Middle frontal gyrus (tissue), 1 donor: Measurements from ENCODE around the gene PNO1.
"Not testable (repeated sequence)": the region's sequence is repeated elsewhere in the genome, so short reads cannot be mapped to it uniquely, and the experiment has no call there.

ENCODE experiments used
- DNase-seq: peaks from one replicate; pipeline ENCODE4 v3.0.0-alpha.2; 2015; ENCODE audit warnings: low spot score; ENCODE audit errors: extremely low spot score

Gene PNO1

GRCh38 chr2:68157402-68158133 is at the start of gene PNO1:
Gene PNO1, plus strand, starts transcription at chr2:68157888. Its CDS starts 47 bp downstream, at chr2:68157935.
- DNase-seq = peak; percentile 87

DNA sequence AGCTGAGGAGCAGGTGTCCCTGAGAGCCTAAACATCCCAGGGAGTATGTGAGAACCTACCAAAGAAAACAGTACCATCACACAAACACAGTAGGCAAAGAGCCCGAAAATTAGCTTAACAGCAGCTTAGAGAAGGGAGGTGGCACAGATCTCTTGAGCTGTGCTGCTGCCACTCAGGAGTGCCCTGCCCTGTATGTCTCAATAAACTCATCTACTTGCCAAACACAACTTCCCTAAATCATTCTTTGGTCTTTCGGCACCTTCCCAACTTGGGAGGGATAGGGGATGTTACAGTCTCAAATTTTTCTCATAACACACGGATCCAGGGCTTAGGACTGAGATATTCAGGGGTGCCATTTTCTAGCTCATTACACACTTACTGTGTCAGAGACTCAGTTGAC is 49.6 kb upstream of the PNO1 start:
- DNase-seq = no peak

- no peak for DNase-seq
These were observed 47.6 kb upstream of the PNO1 start for GRCh38 chr2:68110102-68110501.

DNA sequence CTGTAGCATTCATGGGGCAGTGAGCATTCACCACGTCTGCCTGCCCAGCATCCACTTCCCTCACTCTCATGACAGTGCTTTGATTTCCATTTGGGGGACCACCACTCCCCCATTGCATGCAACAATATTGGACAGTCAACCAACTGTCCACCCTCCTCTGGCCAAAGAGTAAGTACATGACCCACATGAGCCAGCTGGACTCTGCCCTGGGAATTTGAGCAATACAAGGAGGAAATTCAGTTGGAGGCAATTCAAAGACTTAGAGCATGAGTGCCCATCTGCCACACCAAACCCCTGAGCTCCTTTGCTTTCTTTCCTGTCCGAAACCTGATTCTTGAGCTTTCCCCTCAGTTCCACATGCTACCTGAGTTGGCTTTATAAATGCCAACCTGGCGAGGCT is 41.7 kb upstream of the PNO1 start:
- DNase-seq = no peak

GRCh38 chr2:68117922-68118321 is 39.8 kb upstream of the PNO1 start:
- not testable (repeated sequence) for DNase-seq

DNA sequence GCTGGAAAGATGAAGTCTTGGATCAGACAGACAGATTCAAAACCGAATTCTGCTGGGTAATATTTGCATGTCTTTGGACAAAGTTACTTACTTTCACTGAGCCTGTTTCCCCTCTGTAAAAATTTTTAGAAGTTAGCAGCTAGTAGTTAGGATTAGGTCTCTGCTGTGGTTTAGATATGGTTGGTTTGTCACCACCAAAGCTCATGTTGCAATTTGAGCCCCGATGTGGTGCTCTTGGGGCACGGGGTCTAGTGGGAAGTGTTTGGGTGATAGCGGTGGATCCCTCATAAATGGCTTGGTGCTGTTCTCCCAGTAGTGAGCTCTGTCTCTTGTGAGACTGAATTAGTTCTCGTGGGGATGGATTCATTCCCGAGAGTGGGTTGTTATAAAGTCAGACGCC is 38.9 kb upstream of the PNO1 start:
- DNase-seq = no peak

DNA sequence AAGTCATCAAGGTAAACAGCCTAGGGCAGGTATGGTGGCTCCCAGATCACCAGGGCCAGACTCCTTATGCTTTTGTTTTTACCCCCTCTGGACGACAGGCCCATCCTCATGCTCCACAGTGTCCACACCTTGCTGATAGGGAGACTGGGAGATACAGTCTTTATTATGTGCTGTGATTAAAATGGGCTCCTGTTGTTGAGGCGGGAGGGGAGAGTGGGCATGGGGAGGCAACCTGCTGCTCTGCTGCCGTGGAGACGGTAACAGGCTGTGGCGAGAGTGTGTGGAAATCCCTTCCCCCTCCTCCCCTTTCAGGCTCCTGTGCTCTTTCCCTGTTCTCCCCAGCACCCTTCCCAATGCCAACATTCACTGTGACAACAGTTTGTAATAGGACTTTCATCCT is 38.2 kb upstream of the PNO1 start:
- DNase-seq = no peak

GRCh38 chr2:68121873-68122679 is 35.6 kb upstream of the PNO1 start:
- DNase-seq = peak; percentile 62

- DNase-seq = no peak
These were observed 35.1 kb upstream of the PNO1 start for GRCh38 chr2:68122680-68122964.

DNA sequence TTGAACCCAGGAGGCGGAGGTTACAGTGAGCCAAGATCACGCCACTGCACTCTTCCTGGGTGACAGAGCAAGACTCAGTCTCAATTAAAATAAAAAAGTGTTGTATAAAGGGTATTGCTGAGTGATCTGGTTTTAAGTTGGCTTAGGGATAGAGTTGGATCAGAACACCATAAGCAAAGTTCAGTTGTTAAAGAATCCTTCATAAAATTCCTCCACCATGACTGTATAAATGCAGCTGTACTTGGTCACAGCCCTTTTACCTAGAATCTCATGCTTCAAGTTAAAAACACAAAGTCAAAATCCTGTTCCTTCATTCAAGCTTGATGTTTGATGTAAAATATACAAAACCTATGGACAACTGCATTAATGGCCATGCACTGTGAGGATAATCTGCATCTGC is 33.4 kb upstream of the PNO1 start:
- no peak for DNase-seq

- no peak for DNase-seq
These were observed 31.9 kb upstream of the PNO1 start for GRCh38 chr2:68125821-68126220.

DNA sequence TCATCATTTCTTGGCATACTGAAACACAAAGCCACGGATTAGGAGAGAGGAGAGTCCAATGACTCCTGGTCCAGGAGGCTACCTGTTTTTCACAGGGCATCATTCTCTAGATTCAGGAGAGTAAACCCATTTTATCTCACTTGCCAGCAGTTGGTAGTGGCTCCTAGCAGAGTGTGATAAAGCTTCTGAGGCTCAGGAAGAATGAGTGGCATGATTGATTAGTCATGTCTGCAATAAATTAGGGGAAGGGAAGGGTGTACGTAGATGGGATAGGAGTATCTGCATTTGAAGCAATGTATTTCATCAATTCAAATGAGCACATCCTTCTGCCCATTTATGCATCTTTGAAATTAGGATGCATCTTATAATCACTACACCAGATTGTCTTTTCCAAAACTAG is 31.1 kb upstream of the PNO1 start:
- DNase-seq = no peak

DNA sequence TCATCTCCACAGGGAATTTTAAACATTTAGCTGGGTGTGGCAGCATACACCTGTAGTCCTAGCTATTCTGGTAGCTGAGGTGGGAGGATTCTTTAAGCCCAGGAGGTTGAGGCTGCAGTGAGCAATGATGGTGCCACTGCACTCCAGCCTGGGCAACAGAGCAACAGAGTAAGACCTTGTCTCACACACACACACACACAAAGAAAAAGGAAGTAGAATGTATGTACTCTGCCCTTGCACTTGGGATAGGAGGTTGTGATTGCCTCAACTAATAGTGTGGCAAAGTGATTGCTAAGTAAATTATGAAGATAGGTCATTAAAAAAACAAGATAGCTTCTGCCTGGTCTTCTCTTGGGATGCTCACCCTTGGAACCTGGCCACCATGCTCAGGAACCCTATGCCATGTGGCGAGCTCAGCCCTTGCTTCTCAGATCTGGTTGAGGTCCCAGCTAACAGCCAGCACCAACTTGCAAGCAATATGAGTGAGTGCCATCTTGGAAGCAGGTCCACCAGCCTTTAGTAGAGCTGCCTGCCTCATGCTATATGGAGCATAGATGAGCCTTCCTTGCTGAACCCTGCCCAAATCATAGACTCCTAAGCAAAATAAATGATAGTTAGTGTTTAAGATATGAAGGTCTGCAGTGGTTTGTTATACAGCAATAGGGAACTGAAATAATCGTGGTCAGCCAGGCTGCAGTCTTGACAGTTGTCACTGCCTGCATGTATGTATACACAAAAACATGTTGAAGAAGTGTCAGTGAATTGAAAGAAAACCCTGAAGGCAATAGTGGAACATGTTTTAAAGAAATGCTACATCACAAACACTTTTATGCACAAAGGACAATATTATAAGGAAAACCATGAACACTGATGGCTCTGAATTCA is 30.1 kb upstream of the PNO1 start:
- DNase-seq = no peak

DNA sequence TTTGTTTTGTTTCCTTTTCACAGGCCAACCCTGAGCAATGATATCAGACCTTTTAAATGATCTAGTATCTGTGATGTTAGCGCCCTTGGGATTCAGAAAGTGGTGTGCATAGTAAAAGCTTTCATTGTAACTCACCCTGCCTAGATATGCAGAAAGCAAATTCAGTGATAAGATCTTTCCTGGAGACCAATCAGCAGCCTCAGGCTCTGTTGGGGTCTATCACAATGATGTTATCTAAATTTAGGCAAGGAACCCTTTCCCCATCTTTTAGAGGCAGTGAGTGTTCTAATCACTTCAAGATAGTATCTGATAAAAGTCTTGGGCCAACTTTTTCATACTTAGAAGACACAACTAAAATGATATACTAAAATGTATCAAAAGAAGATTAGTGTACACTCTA is 23.6 kb upstream of the PNO1 start:
- no peak for DNase-seq

- no peak for DNase-seq
These were observed 23.1 kb upstream of the PNO1 start for GRCh38 chr2:68134554-68134953.

- no peak for DNase-seq
These were observed 22.0 kb upstream of the PNO1 start for GRCh38 chr2:68135448-68136320.

DNA sequence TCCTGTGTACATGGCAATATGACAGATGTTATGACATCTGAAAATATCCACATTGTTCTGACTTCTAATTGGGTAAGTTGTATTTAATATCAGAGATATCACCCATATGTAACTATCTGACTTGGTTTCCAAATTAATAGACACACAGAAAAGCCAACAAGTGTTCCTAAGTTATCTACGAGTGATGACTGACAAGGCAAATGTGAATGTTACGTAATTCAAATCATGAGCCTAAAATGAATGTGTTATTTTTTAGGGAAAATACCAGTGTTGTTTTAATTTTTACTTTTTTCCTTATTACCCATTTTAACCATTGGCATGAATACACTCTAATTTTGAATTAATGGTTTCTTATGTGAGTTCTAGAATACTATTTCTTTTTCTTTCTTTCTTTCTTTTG is 15.8 kb upstream of the PNO1 start:
- no peak for DNase-seq

GRCh38 chr2:68151037-68151436 is 6.7 kb upstream of the PNO1 start:
- DNase-seq = no peak

GRCh38 chr2:68152681-68153347 is 4.9 kb upstream of the PNO1 start:
- peak; percentile 12 for DNase-seq

DNA sequence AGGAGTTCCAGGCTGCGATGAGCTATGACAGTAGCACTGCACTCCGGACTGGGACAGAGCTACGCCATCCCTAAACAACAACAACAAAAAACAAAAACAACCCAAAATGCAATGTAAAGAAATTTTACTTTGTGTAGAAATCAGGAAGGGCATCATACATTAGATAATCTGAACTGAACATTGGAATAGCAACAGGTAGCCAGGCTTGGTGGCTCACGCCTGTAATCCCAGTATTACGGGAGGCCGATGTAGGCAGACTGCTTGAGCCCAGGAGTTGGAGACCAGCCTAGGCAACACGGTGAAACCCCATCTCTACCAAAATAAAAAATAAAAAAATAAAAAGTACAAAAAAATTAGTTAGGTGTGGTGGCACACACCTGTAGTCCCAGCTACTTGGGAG is 2.1 kb upstream of the PNO1 start:
- no peak for DNase-seq

- no peak for DNase-seq
These were observed 1.3 kb upstream of the PNO1 start for GRCh38 chr2:68156419-68156818.
